ENCODE data around the gene EREG.
A peak's percentile ranks its signal among the peaks of the same experiment; 100 is the strongest.

Gene EREG

DNA sequence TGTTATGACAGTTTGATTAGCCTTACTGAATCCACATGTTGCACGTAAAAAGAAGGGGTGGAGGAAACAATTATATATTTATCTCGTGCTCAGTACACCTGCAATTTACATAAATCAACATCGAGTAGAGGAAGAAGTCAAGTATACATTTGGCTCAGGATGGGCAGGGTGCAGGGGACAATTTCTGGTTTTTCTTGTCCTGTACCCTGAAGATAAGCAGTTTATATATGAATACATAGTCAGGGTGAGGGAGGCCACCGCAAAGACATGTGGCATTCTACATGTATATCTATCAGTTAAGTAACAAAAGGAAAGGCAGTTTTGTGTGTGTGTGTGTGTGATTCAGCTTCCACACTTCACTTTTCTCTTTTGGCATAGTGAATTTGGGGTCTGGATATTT is 11.1 kb upstream of the EREG start:
- no peak for DNase-seq

- DNase-seq, result no peak
Observed at GRCh38 chr4:74357965-74358364, 7.0 kb upstream of the EREG start.

DNA sequence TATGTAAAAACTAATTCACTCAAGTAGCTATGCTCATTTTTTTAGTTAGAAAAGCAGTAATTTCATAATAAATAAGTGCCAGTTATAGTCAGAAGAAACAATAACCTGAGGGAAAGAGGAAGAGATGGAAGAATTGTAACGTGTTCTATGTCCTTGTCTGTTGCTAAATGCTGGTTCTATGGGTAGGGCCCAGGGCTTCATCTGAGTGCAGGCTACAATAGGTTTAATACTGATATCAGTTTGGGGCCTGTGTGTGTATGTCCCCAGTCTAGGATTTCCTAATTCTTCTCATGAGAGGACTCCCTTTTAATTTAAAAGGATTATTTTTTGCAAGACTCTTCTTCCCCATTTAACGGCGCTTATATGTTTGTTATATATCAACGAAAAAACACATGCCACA is 3.3 kb upstream of the EREG start:
- no peak for DNase-seq

DNA sequence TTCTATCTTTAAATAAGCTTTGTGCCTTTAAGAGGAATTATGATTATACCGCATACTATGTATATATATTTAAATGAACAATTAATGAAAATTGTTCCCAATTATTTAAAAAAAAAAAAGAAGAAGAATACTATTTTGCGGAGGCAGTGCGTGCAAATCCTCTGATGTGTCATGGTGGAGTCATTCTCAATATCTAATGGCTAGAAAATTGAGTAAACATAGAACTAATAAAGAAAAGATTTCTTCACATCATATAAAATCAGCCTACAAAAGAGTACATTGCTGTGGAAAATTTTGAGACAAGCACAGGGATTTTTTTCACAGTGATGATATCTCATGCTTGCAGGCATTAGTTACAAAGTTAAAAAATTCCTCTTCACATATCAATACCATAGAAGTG is 2.6 kb upstream of the EREG start:
- DNase-seq, result no peak

DNA sequence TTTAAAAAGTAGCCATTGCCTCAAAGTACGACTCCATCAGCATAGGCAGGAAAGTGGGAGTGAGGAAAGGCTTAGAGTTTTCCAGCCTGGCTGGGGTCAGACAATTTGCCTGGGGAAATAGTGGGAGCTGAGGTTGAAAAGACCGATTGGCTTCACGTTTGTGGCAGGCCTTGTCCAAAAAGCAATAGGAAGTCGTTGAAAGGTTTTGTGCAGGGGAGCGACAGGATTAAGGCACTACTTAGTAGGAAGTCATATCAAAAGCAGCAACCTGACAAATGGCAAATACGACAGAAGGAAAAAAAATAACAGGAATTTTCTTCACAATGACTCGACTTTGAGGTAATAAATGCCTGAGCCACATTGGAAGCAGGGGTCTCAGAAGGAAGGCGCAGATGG is 691 bp upstream of the EREG start:
- no peak for DNase-seq

GRCh38 chr4:74365761-74366160 is 816 bp downstream of the EREG start:
- no peak for DNase-seq

DNA sequence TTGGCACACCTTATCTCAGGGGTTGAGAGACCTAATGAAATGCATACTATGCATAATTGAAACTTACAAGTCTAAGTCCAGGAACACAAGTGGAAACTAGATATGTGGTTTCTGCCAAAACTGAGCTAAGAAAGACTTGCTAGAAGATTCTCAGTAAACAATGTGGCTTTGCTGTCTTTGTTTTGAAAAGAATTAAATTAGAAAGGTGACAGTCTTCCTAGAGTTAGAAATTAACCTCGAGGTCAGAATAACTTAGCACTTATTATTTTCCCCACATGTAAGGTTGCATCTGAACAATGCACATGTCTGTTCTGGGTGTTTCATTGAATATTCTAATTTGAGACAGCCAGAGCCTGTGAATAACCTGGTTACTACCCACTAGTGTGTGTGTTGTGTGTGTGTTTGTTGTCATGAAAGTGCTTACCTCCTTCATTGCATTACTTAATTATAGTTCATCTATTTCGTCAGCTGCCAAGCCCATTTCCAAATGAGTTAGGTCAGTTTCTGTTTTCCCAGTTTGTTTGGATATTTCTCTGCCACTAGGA is 1.5 kb downstream of the EREG start:
- no peak for DNase-seq

GRCh38 chr4:74367656-74368290 is 2.8 kb downstream of the EREG start:
- DNase-seq, result no peak

GRCh38 chr4:74368596-74368995 is 3.7 kb downstream of the EREG start:
- no peak for DNase-seq

- DNase-seq, result no peak
Observed at GRCh38 chr4:74369855-74370254, 4.9 kb downstream of the EREG start.

DNA sequence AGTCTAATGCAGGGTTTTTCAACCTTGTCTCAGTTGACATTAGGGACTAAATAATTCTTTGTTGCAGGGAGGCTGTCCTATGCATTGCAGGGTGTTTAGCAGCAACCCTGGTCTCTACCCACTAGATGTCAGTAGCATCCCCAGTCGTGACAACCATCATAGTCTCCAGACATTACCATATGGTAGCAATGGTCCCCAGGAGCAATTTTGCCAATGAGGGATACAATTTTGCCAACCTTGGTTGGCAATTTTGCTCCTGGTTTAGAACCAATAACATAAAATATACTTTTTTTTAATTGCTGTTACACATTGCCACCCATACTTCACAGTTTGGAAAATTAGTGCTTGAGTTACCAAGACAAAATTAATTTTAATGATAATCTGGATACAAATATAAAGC is 6.0 kb downstream of the EREG start:
- peak; percentile 10 for DNase-seq

GRCh38 chr4:74374128-74374527 is 9.2 kb downstream of the EREG start:
- no peak for DNase-seq

DNA sequence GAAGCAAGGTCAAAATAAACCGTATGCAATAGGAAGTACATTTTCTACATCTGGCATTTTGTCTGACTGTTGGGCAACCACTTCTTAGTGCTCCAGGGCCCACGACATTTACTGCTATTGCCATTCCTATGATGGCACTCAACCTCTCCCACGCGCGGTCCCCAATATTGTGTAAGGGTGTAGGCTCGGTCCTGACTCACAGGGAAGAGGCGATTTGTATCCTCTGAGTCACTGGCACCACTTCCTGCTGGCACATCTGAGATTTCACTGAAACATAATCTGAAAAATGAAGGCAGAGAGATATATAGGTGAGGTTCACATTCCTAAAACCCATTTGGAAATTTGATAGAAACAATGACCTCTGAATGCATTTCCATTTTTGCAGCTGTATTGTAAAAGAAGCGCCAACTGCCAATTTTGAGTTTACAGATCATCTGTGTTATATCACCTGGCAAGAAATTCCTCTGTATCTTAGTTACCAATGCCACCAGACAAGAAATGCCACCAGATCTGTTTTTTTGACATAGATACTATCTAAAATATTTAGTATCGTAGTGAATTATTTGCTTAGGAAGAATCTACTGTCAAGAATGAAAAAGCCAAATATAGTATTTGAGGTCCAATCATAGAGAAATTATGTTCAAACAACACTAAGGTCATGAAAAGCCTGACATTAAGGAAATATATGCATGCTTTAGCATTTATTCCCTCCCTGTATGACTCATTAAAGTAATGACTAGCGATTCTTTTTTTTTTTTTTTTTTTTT is 9.8 kb downstream of the EREG start:
- DNase-seq, result peak; percentile 86

DNA sequence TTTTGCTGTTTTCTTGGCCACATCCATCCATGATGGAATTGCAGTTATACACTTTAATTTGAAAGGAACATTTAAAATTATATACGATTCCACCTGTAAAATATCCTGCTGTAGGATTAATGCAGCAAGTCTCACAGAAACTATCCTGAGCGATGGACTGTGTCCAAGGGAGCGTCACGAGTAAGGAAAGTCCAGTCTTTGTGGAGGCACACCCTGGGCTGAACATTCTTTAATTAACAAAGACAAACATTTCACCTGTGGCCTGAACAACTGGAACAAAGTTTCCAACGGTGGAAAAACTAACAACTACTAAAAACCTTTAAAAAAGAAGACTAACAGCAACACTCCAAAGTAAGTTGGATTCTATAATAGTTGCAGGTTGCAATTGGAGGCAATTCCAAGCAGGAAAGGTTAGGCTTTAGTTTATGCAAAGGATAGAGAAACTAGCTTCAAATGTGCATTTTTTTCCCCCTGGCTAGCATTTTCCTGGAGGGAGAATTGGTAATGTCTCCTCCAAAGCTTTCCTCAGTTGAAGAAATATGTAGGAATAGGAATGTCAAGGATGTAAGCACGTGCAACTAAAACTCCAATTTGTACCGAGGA is 11.0 kb downstream of the EREG start:
- DNase-seq, result no peak

- peak; percentile 16 for DNase-seq
Observed at GRCh38 chr4:74376888-74377483, 12.0 kb downstream of the EREG start.

- no peak for DNase-seq
Observed at GRCh38 chr4:74377714-74378113, 12.8 kb downstream of the EREG start.

- no peak for DNase-seq
Observed at GRCh38 chr4:74378573-74378972, 13.6 kb downstream of the EREG start.

GRCh38 chr4:74379912-74380311 is 15.0 kb downstream of the EREG start:
- no peak for DNase-seq

- DNase-seq, result no peak
Observed at GRCh38 chr4:74385386-74385785, 20.4 kb downstream of the EREG start.

GRCh38 chr4:74386159-74386558 is 21.2 kb downstream of the EREG start:
- no peak for DNase-seq

GRCh38 chr4:74387790-74388189 is 22.8 kb downstream of the EREG start:
- no peak for DNase-seq

GRCh38 chr4:74389494-74389893 is 24.5 kb downstream of the EREG start:
- DNase-seq, result no peak

DNA sequence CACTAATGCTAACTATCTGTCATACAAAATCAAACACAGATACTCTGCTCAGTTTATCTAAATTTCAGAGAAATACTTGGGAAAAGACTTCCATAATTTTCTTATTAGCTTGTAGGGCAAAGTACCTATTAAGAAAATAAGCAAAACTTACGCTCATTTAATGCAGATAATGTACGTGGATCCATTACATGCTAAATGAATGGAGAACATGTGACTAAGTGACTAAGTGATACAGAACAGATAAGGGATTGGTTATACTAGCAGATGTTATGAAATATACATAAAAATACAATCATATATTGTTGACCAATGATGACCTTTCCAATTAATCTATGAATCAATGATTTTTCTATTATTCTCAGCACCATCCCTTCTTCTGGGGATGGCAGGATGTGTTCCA is 25.7 kb downstream of the EREG start:
- no peak for DNase-seq

- no peak for DNase-seq
Observed at GRCh38 chr4:74391346-74391745, 26.4 kb downstream of the EREG start.
